Vagina (tissue), 2 donors: ENCODE data around the gene MATR3. TPM values are rescaled to one million over a fixed set of nuclear protein-coding genes. Genes with fewer than 3 reads are reported as not detected.

Source experiments
- DNase-seq, 2 donors: peaks; one replicate each; pipeline ENCODE4 v3.0.0-alpha.2; 2017; ENCODE audit errors: extremely low spot score in 2 of 2
- H3K27ac ChIP-seq: fragments of 200-600 bp; sonication (generic); one replicate; pipeline ENCODE4 v1.5.1; 2019
- H3K27me3 ChIP-seq: fragments of 200-600 bp; sonication (generic); one replicate; pipeline ENCODE4 v1.5.1; 2019
- H3K36me3 ChIP-seq, 2 donors: fragments of 200-600 bp; sonication (generic); one replicate each; pipeline ENCODE4 v1.5.1; 2017 to 2019
- H3K4me1 ChIP-seq: fragments of 200-600 bp; sonication (generic); one replicate; pipeline ENCODE4 v1.5.1; 2019
- H3K4me3 ChIP-seq, 2 donors: fragments of 200-600 bp; sonication (generic); 1 replicate in 1 of 2; 2 replicates in 1 of 2; pipeline ENCODE4 v1.5.1; 2016 to 2019
- H3K9me3 ChIP-seq: fragments of 200-600 bp; sonication (generic); one replicate; pipeline ENCODE4 v1.5.1; 2019
- POLR2A ChIP-seq, 2 donors: fragments of 450-650 bp; IDR thresholded peaks; one replicate each; pipeline ENCODE4 v1.6.1; 2017; ENCODE audit warnings: antibody characterized with exemption in 2 of 2, mild to moderate bottlenecking in 2 of 2, moderate library complexity in 2 of 2
- POLR2AphosphoS5 ChIP-seq, 2 donors: sonication (generic); formaldehyde crosslinking; IDR thresholded peaks; one replicate each; pipeline ENCODE4 v1.9.0; 2017; ENCODE audit warnings: antibody characterized with exemption in 2 of 2, mild to moderate bottlenecking in 2 of 2, low read depth in 1 of 2; ENCODE audit not compliant: insufficient read depth in 1 of 2
- intact Hi-C: fragments of 100-400 bp; cut with DNase I; formaldehyde crosslinking; loops from one replicate; pipeline ENCODE4 v1.15.1; 2023
- total RNA-seq: library from RNA; depleted of rRNA; stranded (reverse); fragments of >200 nt; gene quantifications from one replicate; pipeline ENCODE4 v1.2.3, GENCODE V29; 2016
- TF ChIP-seq, protein P1 (sequence below), 3 experiments: fragments of 450-650 bp in 2 of 3; fragments of 200-600 bp in 1 of 3; sonication (generic) in 1 of 3; IDR thresholded peaks; one replicate each; pipeline ENCODE4 v1.5.1; 2017 to 2019; ENCODE audit warnings: antibody characterized with exemption in 3 of 3, mild to moderate bottlenecking in 2 of 3, moderate library complexity in 2 of 3

MATR3 gene
- total RNA-seq, 1 donor from 2014 or later: 126 TPM

DNA sequence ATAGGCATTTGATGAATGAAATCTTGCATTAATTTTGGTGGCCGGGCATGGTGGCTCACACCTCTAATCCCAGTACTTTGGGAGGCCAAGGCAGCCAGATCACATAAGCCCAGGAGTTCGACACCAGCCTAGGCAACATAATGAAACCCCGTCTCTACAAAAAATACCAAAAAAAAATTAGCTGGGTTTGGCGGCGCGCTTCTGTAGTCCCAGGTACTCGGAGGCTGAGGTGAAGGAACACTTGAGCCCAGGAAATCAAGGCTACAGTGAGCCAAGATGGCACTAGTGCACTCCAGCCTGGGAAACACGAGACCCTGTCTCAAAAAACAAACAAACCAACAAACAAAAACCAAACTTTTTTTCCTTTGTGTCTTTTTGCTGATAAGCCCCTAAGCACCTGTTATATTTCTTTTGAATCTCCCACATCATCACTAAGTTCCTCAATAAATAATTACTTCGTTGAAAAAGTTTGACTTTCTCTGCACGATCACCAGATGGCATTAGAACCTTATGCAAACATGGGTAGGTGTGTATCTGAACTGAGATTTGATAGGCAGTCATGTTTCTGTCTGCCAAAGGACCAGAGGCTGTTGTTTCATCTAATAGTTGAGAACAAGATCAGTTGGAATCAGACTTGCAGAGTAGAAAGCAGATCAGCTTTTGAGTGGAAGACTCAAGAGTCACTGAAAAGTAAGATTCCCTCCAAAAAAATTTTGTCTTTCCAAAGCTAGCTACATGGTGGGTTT, 5.5 kb upstream of the MATR3 start:
- H3K27me3 ChIP-seq: no peaks in the 10 kb centered on the region
- no peaks in the 10 kb centered on the region for H3K9me3 ChIP-seq
- H3K4me1 ChIP-seq: peaks cover 5% of the 10 kb centered on the region
- no peak for DNase-seq
- H3K4me3 ChIP-seq: no peak overlapping the region
- TF ChIP-seq, protein P1, sequence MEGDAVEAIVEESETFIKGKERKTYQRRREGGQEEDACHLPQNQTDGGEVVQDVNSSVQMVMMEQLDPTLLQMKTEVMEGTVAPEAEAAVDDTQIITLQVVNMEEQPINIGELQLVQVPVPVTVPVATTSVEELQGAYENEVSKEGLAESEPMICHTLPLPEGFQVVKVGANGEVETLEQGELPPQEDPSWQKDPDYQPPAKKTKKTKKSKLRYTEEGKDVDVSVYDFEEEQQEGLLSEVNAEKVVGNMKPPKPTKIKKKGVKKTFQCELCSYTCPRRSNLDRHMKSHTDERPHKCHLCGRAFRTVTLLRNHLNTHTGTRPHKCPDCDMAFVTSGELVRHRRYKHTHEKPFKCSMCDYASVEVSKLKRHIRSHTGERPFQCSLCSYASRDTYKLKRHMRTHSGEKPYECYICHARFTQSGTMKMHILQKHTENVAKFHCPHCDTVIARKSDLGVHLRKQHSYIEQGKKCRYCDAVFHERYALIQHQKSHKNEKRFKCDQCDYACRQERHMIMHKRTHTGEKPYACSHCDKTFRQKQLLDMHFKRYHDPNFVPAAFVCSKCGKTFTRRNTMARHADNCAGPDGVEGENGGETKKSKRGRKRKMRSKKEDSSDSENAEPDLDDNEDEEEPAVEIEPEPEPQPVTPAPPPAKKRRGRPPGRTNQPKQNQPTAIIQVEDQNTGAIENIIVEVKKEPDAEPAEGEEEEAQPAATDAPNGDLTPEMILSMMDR (IDR thresholded peaks at IDR 0.05): no peak
- TF ChIP-seq POLR2A (IDR thresholded peaks at IDR 0.05): no peak
- intact Hi-C loops: no loop called here
- peaks cover 0 to 9% of the 10 kb centered on the region in 2 donors for H3K36me3 ChIP-seq
- no peak overlapping the region for H3K27ac ChIP-seq

DNA sequence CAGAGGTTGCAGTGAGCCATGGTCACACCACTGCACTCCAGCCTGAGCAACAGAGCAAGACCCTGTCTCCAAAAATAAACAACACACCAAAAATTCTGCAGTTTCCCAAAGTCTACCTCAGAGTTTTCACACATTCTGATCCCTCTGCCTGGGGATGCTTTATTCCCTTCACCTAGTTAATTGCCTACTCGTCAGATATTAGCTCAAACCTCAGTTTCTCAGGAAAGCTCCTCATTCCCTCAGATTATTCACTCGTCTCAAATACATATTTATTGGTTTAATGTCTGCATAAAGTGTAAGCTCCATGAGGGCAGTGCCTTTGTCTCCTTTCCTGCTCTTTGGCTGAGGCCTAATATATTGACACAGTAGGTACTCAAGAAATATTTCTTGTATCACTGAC, 2.5 kb upstream of the MATR3 start:
- no peak for DNase-seq
- Histone ChIP-seq H3K36me3 (no peaks in the 10 kb centered on the region), H3K4me1 (peaks cover 14% of the 10 kb centered on the region), H3K4me3 (no peak overlapping the region), H3K9me3 (no peaks in the 10 kb centered on the region), H3K27ac (no peak overlapping the region), H3K27me3 (no peaks in the 10 kb centered on the region)
- TF ChIP-seq POLR2A (IDR thresholded peaks at IDR 0.05): no peak
- TF ChIP-seq POLR2AphosphoS5 (IDR thresholded peaks at IDR 0.05; ENCODE audit: insufficient read depth in 1 of 2, low read depth in 1 of 2): no peak
- TF ChIP-seq, protein P1 (IDR thresholded peaks at IDR 0.05): no peak
- intact Hi-C loops: no loop called here

DNA sequence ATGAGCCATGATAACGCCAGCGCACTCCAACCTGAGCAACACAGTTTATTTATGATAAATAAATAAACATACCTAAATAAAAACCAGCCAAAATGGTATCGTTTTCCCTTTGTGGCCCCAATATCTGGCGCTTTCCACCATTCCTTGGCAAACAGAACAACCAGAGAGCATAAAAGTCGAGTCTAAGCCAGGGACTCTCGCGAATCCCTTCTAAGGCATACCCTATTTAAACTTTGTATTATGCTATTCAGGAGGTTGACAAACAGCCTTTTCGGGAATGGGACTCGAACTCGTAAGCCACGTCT, 386 bp upstream of the MATR3 start:
- no peak for DNase-seq
- no peaks in the 10 kb centered on the region for H3K36me3 ChIP-seq
- TF ChIP-seq POLR2AphosphoS5 (IDR thresholded peaks at IDR 0.05; ENCODE audit: insufficient read depth in 1 of 2, low read depth in 1 of 2): no peak
- TF ChIP-seq POLR2A (IDR thresholded peaks at IDR 0.05): no peak
- H3K4me3 ChIP-seq: peak overlapping the region; percentile 88 to 96
- H3K27me3 ChIP-seq: no peaks in the 10 kb centered on the region
- no peaks in the 10 kb centered on the region for H3K9me3 ChIP-seq
- intact Hi-C loops: no loop called here
- peak overlapping the region; percentile 99 for H3K27ac ChIP-seq
- H3K4me1 ChIP-seq: peaks cover 35% of the 10 kb centered on the region

DNA sequence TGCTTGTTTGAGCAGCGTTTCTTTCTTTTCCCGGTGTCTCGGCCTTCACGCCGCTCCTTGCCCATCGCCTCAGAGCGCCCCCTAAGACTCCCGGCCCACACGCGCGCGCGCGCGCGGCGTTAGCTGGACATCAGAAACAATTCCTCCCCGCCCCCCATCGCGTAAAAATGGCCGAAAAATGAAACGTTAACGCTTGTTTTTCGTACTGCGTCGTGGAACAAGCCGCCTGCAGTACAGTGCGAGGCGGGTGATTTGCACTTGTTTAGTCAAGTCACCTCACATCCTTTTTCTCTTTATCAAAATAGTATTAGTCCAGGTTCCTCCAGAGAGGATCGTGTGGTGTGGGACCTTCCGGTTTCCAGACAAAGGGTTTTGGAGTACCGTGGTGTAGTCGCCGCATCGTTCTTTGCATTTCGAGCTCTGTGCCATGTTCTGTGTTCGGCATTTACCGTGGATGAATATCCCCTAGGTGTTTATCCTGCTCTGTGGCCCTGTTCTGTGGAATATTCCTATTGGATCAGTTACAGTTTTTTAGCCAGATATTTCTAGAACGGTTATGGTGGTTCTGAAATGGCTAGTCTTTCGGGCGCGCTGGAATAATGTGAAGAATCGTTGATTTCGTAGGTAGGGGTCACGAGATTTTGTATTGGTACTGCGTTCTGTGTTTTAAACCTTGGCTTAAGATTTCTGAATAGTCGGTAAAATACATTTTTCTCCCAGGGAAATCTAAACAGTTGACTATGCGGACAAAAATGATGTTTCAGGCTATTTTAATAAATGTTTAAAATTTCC, 1.0 kb downstream of the MATR3 start:
- TF ChIP-seq POLR2A (IDR thresholded peaks at IDR 0.05) (no peak), POLR2AphosphoS5 (IDR thresholded peaks at IDR 0.05; ENCODE audit: insufficient read depth in 1 of 2, low read depth in 1 of 2) (peak in 1 of 2 donors; percentile 43)
- H3K27me3 ChIP-seq: no peaks in the 10 kb centered on the region
- DNase-seq: no peak
- intact Hi-C loops: no loop called here
- H3K4me1 ChIP-seq: peaks cover 49% of the 10 kb centered on the region
- peak overlapping the region; percentile 99 for H3K27ac ChIP-seq
- no peaks in the 10 kb centered on the region for H3K9me3 ChIP-seq
- H3K4me3 ChIP-seq: peak overlapping the region; percentile 88 to 96
- no peaks in the 10 kb centered on the region for H3K36me3 ChIP-seq

DNA sequence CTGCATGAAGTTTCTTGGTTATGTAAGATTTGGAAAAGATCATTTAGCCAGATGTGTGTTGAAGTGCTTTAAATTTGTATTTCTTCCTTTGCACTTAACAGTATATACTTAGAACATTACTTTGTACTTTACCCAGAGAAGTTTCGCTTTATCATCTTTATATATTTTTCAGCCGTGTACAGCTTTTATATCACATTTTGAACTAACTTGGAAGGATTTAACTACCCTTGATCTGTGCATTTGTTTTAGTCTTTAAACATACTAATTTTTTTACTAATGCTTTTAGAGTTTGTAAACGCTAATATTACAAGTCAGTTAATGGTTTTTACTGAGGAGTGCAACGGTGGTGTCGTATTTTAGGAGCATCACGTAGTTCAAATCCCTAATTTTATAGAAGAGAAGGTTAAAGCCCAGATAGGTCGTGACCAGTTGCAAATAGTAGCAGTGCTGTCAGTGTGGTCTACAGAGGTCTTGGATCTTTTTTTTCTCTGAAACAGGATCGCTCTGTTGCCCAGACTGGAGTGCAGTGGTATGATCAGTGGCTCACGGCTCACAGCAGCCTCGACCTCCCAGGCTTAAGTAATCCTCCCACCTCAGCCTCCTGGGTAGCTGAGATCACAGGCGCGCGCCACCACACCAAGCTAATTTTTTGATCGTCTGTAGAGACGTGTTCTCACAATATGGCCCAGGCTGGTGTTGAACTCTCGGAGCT, 2.0 kb downstream of the MATR3 start:
- no peaks in the 10 kb centered on the region for H3K27me3 ChIP-seq
- H3K4me3 ChIP-seq: peak overlapping the region; percentile 88 to 96
- DNase-seq: no peak
- peaks cover 58% of the 10 kb centered on the region for H3K4me1 ChIP-seq
- no peaks in the 10 kb centered on the region for H3K9me3 ChIP-seq
- intact Hi-C loops: no loop called here
- no peak for TF ChIP-seq POLR2A (IDR thresholded peaks at IDR 0.05)
- no peaks in the 10 kb centered on the region for H3K36me3 ChIP-seq
- H3K27ac ChIP-seq: peak overlapping the region; percentile 99

DNA sequence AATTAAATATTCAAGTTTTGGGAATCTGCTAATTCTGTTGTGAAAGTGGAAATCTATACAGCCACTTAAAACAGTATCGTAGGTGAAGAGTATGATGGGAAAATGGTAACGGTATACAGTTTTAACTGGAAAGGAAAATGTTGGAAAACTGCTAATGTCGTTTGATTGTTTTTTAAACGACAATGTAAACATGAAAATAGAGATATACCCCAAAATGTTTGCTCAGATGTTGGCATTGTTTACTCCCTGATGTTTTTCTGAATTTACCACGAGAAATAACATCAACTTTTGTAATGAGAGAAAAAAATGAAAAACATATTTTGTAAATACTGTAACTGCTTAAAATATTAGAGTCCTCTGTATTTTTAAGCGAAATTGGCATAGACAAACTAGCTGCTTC, 2.7 kb downstream of the MATR3 start:
- H3K36me3 ChIP-seq: no peaks in the 10 kb centered on the region
- peak overlapping the region; percentile 99 for H3K27ac ChIP-seq
- no peaks in the 10 kb centered on the region for H3K9me3 ChIP-seq
- intact Hi-C loops: no loop called here
- no peak overlapping the region for H3K4me3 ChIP-seq
- H3K4me1 ChIP-seq: peaks cover 65% of the 10 kb centered on the region
- no peaks in the 10 kb centered on the region for H3K27me3 ChIP-seq
- TF ChIP-seq POLR2A (IDR thresholded peaks at IDR 0.05) (no peak), POLR2AphosphoS5 (IDR thresholded peaks at IDR 0.05; ENCODE audit: insufficient read depth in 1 of 2, low read depth in 1 of 2) (no peak)
- TF ChIP-seq, protein P1 (IDR thresholded peaks at IDR 0.05): no peak
- DNase-seq: no peak
